ENCODE results near the gene ANKRD63.

ANKRD63 gene

DNA sequence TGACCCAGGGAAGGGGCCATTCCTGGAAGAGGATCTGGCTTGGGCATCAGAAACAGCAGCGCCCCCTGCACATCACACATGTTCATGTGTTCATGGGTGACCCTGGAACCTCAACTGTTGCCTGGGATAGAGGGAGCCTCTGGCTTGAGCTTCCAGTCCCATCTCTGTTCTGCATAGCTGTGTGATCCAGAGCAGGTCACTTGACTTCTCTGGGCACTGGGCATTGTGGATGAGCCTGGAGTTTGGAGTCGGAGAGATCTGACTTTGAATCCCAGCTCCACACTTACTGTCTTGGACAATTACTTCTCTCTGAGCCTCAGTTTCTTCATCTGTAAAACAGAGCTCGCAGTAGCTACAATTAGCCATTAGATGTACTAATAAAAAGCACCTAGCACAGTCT is 28.4 kb downstream of the ANKRD63 start:
- no peak for DNase-seq

DNA sequence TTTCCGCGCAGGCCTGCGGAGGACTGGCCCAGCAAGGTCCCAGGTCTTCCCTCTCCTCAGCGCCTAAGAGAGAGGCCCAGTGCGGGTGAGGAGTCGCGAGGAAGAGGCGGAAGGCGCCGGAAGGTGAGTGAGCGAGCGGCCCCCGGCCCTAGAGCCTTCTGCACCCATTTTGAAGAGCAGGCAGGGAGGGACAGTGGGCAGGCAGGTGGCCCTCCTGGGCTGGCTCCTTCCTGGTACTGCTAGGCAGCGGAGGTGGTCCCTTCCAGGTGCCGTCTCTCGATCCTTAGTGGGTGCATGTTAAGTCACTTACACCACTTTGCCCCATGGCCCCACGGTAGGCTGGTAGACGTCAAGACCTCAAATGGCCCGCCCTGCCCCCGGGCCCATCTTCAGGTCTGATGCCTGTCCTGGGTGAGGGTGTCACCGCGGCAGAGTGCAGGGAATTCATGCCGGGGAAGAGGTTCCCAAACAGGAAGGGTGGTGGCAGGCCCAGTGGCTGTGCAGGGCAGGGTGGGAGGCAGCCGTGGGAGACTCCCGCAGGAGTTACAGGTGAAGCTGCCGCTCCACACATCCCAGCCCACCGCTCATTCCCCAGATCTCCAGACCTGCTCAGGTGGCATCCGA is 29.6 kb downstream of the ANKRD63 start:
- no peak for DNase-seq

DNA sequence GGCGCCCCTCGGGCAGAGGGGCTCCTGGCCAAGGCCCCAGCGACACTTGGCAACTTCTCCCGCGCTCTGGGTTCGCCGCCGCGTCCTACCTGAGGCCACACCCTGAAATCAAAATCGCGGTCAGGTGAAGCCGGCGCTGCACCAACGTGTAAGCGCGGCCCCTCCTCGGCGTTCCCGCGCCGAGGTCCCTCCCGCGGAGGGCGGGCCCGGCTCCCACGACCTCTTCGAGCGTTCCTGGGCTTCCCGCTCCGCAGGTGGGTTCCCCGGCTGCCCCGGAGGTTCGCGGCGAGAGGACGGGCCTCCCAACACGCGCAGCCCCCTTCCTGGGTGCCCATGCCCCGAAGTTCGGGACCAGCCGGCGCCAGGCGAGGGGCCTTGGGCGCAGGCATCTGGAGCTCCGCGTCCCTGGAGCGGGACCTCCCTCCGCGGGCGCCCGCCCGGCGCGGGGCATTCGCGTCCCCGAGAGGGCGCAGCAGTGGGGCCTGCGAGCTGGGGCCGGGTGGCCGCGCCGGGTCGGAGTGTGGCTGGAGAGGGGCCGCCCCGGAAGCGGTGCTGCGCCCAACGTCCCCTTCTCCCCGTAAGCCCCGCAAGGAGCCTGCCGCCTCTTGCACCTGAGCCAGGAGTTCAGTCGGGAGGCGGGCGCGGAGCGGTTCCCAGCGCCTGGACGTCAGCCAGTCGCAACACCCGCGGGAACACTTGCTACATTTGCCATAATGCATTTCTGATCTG is 30.3 kb downstream of the ANKRD63 start:
- DNase-seq: no peak

DNA sequence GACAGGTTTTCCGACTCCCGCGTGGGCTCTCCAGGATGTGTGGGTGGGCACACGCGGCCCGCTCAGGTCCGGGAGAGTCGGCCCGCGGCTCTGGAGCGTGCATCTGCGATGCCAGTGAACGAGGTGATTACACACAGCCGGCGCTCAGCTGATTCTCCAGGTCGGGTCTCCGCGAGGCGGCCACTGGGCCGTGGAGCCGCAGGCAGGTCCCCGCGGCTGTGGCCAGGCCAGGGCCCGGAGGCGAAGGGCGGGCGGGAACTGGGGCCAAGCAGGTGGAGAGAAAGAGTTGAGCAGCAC is 30.8 kb downstream of the ANKRD63 start:
- DNase-seq: no peak

DNA sequence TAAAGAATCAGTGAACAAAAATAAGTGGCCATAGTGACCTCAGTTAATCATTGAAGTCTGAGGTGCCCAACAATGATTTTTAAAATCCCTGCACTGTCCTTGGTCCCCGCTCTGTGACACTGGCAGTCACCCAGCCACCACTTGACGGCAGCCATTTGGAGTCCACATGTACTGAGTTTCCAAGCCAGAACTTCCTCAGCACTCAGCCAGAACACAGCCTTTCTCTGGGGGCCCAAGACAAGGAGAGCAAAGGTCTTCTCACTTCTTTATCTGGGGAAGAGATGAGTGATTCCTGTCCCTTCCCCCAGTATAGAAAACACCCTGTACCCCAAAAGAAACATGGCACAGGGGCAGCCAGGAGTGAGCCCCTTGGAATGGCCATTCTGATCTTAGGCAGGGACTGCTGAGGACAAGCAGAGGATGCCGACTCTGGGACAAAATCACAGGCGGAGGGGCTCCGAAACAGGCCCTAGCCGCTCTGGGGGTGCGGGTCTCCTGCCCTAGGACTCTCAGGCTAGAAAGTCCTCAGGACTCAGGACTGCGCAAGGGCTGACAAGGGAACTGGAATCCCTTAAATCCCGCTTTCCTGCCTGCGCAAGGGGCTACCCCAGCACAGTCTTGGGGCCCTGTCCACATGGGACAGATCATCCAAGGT is 31.3 kb downstream of the ANKRD63 start:
- no peak for DNase-seq

DNA sequence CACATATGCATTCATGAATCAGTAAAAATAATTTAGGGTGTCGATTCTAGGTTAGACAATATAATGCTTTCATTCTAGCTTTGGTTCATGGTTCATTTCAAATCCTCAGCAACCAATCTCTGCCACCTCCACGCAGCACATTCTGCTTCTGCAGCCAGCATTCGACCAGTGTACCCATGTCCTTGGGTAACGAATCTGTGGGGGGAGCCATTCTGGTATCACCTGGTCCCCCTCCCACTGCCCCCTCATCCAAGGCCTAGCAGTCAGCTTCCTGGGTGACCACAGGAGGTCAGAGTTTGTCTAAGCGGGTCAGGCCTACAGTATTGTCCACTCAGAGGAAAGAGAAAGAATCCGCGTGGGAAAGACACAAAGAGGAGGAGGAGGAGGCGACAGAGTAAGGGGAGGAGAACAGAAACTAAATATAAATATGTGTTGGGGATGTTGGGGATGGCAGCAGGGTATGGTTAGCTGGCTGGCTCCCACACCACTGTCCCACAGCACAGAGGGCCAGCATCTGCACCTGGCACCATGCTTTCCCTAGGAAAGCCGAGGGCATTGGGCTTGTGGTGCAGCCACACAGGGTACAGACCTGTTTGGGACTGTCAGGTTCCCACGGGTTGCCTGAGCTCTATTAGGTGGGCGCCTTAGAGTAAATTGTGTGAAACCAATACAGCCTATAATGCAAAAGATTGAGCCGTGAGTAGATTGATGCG is 31.9 kb downstream of the ANKRD63 start:
- DNase-seq: no peak

DNA sequence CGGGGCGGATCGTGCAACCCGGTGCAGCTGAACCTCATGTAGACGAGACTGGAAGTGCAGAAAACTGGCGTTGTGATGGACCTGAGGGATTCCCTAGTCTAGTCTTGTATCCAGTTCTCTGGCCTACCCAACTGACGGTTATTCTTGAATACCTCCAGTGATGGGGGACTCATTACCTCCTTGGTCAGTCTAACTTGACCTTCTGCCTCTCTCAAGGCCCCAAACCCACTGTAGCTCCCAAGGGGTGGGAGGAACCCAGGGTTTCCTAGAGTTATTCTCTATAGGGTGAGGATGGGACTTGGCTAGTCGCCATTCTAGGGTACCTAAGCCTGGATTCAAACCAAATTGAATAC is 32.6 kb downstream of the ANKRD63 start:
- DNase-seq: no peak

DNA sequence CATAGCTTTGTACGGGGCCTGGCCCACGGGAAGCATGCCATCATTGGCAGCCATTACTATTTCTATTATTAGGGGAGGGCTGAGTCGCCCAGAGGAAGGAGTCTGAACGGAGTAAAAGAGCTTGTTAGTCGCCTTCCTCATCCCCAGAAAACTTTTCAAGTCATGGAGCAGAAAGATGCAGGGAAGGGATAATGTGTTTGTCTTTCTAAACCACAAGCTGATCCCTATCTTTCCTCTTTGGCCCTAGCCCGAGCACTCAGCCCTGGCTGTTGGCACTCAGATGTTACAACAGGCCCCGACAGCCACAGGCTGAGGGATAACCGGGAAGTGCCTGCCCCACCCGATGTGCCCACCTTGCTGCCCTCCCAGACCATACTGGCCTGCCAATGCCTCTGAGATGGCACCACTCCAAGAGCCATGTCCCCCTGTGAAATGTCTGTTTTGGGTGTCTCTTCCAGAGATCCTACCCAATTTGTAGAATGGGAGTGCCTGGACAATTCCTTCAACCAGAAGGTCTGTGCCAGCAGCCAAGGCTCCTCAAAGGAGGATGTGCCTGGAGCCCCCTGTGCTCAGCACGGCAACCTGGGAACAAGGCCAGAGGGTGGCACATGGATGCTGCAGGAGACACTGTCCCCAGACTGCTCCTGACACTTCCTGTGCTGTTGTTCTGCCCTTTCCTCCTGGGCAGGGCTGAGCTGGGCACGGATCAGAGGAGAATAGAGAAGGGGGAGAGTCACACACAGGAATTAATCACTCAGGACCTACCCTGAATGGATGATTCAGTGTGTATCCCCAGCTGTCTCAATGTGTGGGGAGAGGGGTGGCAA is 33.2 kb downstream of the ANKRD63 start:
- DNase-seq: no peak

DNA sequence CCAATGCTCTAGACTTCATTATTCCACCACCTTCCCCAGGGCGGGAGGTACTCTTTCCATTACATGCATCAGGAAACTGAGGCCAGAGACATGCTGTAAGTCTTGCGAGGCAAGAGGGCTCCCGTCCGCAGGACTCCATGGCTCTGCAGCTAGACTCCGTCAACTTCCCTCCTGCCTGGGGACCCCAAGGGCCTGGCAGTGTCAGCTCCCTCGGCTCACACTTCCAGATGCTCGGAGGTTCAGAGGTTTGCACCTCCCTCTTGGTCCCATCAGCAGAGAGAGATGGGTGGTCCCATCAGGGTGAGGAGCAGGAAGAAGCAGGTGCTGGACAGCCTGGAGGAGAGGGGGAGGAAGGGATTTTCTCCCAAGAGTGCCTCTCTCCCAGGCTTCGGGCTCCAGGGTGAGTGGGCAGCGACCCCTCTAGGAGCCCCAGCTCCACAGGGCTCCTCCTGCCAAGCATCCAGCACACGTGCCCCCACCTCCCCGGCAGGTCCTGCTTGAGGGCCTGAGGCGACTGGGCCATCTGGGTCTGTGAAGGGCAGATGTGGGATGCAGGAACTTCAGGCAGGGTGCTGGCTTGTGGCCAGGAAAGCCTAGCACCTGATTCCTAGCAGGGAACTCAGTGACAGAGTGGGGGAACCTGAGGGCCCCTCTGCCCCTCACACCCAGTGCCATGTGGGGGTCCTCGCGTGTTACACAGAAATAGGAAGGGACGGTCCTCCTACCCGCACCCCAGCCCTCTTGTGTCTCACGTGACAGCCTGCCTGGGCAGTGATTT is 34.7 kb downstream of the ANKRD63 start:
- DNase-seq: no peak

DNA sequence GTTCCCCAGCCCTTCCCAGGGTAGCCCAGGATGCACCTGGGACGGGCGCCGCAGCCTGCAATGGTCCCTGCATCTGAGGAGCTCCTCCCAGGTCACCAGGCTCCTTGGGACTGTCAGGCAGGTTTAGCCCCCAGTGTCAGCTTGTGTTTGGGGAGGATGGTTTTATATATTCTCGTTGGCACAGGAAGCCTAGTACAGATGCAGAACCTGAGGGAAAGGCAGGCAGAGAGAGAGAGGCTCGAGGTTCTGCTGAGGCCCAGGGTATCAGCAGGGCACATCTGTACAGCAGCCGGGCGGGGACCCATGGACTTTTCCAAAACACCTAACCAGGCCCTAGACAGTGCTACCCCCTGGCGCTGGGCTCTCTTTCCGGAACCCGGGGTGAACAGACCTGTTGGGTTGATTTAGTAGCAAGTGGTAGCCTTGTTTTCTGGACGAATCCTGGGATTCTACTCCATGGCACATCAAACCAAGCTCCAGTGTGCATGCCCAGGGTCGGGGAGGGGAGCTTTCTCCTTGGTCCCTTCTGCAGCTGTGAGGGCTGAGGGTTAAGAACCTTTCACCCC is 35.4 kb downstream of the ANKRD63 start:
- no peak for DNase-seq

DNA sequence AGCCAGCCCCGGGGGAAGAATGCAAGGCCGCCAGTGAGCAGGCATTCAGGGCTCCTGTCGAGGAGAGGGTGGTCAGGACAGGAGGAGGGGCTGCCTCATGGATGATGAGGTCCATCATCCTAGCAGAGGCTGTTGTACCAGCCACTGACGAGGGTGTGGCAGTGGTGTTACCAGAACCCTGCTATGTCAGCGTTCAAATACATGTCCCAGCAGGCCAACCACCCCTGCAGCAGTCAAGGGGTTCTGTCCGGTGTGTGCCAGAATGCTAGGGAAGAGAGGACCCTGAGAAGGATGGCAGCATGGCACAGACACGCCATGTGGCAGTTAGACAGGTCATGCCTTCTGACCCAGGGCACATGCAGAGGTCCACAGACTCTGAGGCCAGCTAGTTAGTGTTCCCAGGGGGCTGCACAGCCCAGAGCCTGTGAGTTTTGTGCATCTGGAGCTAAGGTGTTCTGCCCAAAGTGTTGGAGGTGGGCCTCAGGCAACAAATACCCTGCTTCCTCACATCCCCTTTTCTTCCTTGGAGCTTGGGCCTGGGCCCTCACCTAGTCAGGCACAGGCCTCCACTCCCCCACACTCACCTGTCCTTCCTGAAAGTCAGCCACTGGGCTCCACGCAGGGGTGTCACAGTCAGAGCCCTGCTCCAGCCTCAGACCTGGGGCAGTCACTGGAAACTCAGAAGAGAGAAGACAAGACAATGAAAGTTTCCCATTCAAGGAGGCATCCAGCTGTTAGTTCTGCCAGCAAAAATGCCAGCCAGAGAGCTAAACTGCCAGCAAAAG is 36.2 kb downstream of the ANKRD63 start:
- no peak for DNase-seq

DNA sequence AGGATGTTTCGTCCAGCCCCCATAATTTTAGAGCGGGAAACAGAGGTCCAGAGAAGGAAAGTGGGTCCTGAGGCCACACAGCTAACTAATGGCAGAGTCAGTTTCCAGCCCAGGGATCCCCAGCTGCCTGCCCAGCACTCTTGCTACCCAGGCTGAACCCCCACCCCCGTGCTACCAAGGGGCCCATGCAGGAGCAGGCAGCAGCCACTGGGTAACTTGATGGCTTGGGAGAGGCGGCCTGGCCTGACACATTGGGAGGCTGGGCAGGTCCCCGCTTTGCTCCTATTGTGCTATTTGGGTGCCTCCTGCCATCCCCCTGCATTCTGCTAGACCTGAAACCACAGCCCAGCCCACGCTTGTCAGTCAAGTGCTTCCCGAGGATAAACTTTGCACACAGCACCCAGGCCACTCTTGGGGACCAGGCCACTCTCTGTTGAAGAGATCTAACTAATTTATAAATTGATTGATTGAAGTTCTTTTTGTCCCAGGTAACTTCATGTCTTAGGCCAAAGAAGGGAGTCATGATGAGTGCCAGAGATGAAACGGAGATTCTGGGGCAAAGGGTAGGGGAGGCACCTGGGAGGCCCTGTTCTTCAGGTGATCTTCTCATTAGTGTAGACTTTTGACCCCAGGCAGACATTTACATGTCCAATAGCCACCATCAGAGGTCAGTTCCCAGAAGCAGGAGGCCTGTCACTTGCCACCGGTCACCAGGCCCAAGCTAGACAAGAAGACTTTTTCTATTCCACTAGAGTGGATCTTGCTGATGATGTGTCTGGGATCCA is 37.0 kb downstream of the ANKRD63 start:
- DNase-seq: no peak

DNA sequence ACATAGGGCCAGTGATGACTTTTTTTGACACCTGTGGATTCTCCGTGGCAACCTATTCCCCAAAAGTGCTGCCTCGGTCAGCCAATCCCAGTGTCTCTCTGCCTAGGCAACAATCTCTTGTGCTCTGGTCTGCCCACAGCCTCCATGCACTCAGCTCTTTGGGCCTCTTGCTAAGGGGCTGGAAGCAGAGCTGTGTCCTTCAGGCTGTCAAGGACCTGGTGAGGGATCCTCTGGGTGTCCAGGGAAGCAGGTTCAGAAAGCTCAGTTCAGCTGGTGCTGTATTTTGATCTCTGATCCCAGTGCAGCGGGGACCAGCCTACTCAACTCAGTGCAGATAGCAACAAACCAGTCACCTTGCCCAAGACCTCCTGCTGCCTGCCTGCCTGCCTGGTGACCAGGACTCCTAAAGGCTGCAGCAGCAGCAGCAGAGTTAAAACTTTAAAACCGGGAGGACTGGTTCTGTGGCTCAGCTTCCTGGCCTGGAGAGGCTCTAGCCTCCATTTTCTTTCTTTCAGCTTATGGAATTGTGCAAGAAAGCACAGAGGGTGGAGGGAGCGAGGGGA is 37.8 kb downstream of the ANKRD63 start:
- DNase-seq: no peak

DNA sequence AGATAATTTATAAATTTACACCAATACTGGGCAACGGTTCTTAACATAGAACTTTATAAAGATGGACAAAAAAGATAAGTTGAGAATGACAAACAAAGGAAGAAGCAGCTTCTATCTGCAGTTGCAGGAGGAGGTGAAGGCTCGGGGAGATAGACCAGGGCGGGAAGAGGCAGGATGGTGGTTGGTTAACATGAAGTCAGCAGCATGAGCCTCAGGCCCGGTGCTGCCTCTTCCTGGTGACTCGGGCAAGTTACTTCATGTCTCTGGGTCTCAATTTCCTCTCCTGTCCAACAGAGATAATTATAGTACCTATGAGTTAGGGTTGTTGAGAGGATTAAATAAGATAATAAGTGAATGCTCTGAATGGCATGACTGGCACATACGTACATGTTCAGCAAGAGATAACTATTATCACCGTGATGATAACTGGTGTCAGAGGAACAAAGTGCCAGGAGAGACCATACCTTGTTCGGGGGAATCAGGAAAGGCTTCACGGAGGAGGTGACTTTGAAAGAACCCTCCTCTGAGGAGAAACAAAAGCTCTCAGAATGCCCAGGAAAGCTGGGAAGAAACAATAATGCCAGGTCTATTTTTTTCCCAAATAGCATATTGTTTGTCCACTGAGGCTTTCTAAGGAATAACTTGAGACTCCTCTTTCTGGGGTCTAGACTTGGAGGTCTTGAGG is 39.6 kb downstream of the ANKRD63 start:
- DNase-seq: no peak

DNA sequence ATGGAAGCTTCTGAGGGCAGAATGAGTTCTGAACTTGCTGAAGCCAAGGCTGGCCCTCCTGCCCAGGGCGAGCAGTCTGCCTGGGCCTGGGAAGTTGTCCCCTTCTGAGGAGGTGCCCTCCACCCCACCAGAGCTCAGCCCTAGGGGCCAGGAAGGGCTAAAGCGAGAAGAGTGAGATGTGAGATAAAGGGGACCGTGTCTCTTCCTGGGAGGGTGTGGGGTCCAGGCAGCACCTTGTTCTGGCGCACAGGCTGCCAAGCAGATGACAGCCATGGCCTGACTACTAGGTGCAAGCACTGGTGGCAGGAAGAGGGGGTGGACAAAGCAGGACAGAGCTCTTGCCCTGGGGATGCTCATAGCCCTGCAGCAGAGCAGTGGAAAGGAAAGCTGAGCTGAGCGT is 40.3 kb downstream of the ANKRD63 start:
- no peak for DNase-seq

DNA sequence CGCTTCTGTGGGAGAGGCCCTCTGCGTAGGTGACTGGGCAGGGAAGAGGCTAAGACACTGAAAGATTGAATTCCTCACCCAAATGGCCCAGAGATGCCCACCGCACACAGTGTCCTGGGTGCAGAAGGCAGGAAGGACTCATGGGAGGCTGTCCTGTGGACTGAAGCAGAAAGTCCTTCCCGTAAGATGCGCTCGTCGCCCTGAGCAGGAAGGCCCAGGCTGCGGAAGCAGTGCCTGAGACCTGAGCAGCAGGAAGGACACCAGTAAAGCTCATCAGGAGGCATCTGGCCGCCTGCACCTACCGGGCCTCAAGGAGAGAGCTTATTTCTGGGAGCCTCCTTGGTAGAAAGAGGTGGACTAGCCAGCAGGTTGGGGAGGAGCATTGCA is 40.7 kb downstream of the ANKRD63 start:
- no peak for DNase-seq

DNA sequence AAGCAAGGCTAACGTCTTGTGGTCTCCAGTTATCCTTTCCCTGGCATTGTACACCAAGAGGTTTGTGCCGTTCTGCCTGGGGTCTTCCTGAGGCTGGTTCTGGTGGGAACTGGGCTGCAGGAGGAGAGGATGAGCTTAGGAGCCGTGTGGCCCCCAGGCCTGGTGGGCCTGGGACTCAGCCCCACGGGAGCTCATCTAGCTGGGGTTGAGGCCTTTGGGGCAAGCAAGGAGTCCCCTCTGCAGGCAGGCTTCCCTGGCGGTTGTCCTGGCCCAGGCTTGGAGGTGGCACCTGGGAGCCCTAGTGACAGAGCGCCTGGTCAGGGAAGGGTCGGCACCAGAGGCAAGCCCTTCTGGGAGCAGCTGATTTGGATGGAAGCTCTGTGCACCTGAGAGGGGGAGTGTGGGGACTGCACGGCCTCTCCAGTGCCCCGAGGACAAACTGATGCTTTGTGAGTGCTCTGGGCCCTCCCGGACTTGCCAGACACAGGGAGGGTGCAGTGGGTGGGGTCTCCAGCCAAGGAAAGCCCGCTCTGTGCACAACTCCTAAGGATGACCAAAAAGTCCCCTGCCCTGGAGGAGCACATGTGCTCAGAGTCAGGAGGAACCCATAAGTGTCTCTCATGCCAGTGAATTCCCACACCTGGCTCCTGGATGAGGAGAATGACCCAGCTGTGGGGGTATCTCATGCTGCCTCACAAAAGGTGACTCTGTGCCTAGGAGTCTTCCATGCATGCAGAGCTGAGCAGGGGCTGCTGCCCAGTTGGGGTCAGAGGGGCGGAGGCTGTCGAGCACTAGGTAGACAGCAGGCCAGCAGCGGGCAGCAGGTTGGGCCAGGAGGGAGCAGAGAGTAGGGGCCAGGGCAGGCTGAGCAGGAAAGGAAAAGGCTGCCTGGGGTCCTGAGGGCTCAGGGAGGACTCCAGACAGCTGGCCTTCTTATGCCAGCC is 41.3 kb downstream of the ANKRD63 start:
- DNase-seq: no peak

DNA sequence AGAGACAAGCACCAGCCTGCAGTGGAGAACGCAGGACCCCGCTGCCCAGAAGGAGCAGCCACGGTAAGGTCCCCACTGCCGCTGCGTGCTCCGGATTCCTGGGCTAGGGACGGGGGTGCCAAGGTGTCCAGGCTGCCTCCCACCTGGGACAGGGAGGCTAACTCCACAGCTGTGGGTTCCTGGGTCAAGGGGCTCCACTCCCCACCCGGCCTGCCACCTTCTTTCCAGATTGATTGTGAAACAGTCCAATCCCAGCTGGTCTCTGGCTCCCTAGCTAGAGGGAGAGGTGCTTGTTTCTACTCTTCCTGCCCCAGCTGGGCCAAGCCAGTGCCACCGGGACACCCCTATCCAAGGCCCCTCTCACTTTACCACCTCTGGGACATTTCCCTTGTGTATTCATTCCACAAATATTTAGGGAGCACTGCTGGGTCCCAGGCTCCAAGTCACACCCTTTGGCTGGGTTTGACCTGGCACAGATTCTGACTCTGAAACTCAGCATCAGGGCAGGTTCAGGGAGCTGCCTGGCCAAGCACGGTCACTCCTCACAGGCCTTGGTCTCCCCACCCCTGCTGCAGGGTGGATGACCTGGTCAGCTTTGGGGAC is 42.1 kb downstream of the ANKRD63 start:
- no peak for DNase-seq

Measured in inflammatory macrophage treated with lipopolysaccharide for 1 hour (primary cell).